Endothelial cell of umbilical vein (primary cell): Measurements from ENCODE around the gene RAB40B. TPM values are rescaled to one million over a fixed set of nuclear protein-coding genes. Genes with fewer than 3 reads are reported as not detected.

Experiments
- BruUV-seq: library from RNA; stranded (reverse); fragments of 400-500 nt; replicated peaks from 2 replicates; lab custom pipeline; 2021; lab: Mats Ljungman, UMichigan
- CTCF ChIA-PET: fragments of 300-600, 350-600 bp; sonication (Branson Sonifier 250); formaldehyde crosslinking; loops from one replicate; lab custom pipeline; 2021; ENCODE audit warnings: antibody characterized with exemption, inconsistent platforms; lab: Charles Lee
- POLR2A ChIA-PET: fragments of 300-600, 350-600 bp; sonication (Branson Sonifier 250); formaldehyde crosslinking; loops from one replicate; lab custom pipeline; 2021; ENCODE audit warnings: antibody characterized with exemption, inconsistent platforms; lab: Charles Lee
- DNase-seq: peaks from one replicate; pipeline ENCODE4 v3.0.0-alpha.2; 2011; ENCODE audit warnings: low read depth, low spot score
- FAIRE-seq: peaks from 2 replicates; lab custom pipeline; 2011; peaks lifted over from hg19 to GRCh38; lab: Jason Lieb, UNC
- H2AFZ ChIP-seq: 2 replicates; pipeline ENCODE4 v1.6.0; 2012; ENCODE audit warnings: low read depth, low read length, control low read depth, inconsistent platforms
- H3K27ac ChIP-seq: 2 replicates; pipeline ENCODE4 v1.5.1; 2011; ENCODE audit warnings: low read depth, mild to moderate bottlenecking, control low read depth, low read length, moderate library complexity; ENCODE audit not compliant: insufficient read depth
- H3K27me3 ChIP-seq, 2 experiments: 2 replicates each; pipeline versions ENCODE4 v1.6.0 to v1.6.1; 2011; ENCODE audit warnings: low read length in 2 of 2, mixed read lengths in 1 of 2; ENCODE audit not compliant: control insufficient read depth in 2 of 2, insufficient read depth in 2 of 2
- H3K36me3 ChIP-seq, 2 experiments: 2 replicates in 1 of 2; 3 replicates in 1 of 2; pipeline ENCODE4 v1.5.1; 2011; ENCODE audit warnings: low read length in 2 of 2, mild to moderate bottlenecking in 1 of 2, moderate library complexity in 1 of 2; ENCODE audit not compliant: control insufficient read depth in 2 of 2, insufficient read depth in 2 of 2; ENCODE audit errors: extremely low read depth in 1 of 2
- H3K4me1 ChIP-seq: 3 replicates; pipeline ENCODE4 v1.5.1; 2011; ENCODE audit warnings: mild to moderate bottlenecking, low read length; ENCODE audit not compliant: control insufficient read depth, insufficient read depth; ENCODE audit errors: extremely low read depth
- H3K4me2 ChIP-seq: 2 replicates; pipeline ENCODE4 v1.6.1; 2011; ENCODE audit warnings: low read length, control low read depth, mixed read lengths; ENCODE audit not compliant: insufficient read depth
- H3K4me3 ChIP-seq, 3 experiments: fragments of 200-600 bp in 1 of 3; sonication (generic), shearing (Covaris generic) in 1 of 3; replicated peaks in 1 of 3; 2 replicates each; pipeline ENCODE4 v1.5.1; 2011 to 2016; ENCODE audit warnings: control low read depth in 3 of 3, low read length in 3 of 3, mild to moderate bottlenecking in 2 of 3, inconsistent platforms in 1 of 3, low read depth in 1 of 3, moderate library complexity in 1 of 3; ENCODE audit not compliant: insufficient read depth in 1 of 3
- H3K79me2 ChIP-seq: 2 replicates; pipeline ENCODE4 v1.6.0; 2012; ENCODE audit warnings: low read length, inconsistent platforms; ENCODE audit not compliant: control insufficient read depth, insufficient read depth
- H3K9ac ChIP-seq: replicated peaks from 2 replicates; pipeline ENCODE3; 2011; ENCODE audit warnings: low read length, control low read depth; ENCODE audit not compliant: insufficient read depth; ENCODE audit errors: extremely low read depth
- H3K9me1 ChIP-seq: replicated peaks from 3 replicates; pipeline ENCODE4 v1.6.0; 2011; ENCODE audit warnings: mild to moderate bottlenecking, low read length; ENCODE audit not compliant: control insufficient read depth, insufficient read depth; ENCODE audit errors: extremely low read depth
- H3K9me3 ChIP-seq: replicated peaks from 2 replicates; pipeline ENCODE4 v1.5.1; 2012; ENCODE audit warnings: low read length, inconsistent platforms; ENCODE audit not compliant: control insufficient read depth, insufficient read depth
- H4K20me1 ChIP-seq: replicated peaks from 2 replicates; pipeline ENCODE3; 2011; ENCODE audit warnings: mild to moderate bottlenecking, low read length; ENCODE audit not compliant: control insufficient read depth, insufficient read depth; ENCODE audit errors: extremely low read depth
- EZH2 ChIP-seq: IDR thresholded peaks from 2 replicates; pipeline ENCODE4 v1.6.1; 2012; ENCODE audit warnings: borderline replicate concordance, low read depth, mild to moderate bottlenecking, moderate library complexity, low read length, inconsistent platforms; ENCODE audit not compliant: severe bottlenecking
- FOS ChIP-seq: IDR thresholded peaks from 2 replicates; pipeline ENCODE4 v1.6.1; 2011; ENCODE audit warnings: mild to moderate bottlenecking, low read length, moderate library complexity, borderline replicate concordance; ENCODE audit not compliant: insufficient read depth
- GATA2 ChIP-seq: IDR thresholded peaks from 2 replicates; pipeline ENCODE4 v1.7.0; 2011; ENCODE audit warnings: low read depth, mild to moderate bottlenecking, moderate library complexity, mixed read lengths, low read length; ENCODE audit not compliant: insufficient read length, insufficient read depth
- JUN ChIP-seq: IDR thresholded peaks from 2 replicates; pipeline ENCODE4 v1.6.1; 2011; ENCODE audit warnings: borderline replicate concordance, low read depth; ENCODE audit not compliant: insufficient read length, insufficient read depth
- MYC ChIP-seq: IDR thresholded peaks from one replicate; pipeline ENCODE4 v1.6.1; 2011; ENCODE audit warnings: mild to moderate bottlenecking, low read depth, low read length
- POLR2A ChIP-seq: IDR thresholded peaks from 2 replicates; pipeline ENCODE4 v1.6.1; 2012; ENCODE audit warnings: low read depth, mild to moderate bottlenecking, control low read depth, low read length
- POLR2AphosphoS5 ChIP-seq: IDR thresholded peaks from 2 replicates; pipeline ENCODE4 v1.6.1; 2012; ENCODE audit warnings: low read depth, mild to moderate bottlenecking, control low read depth, low read length, moderate library complexity; ENCODE audit not compliant: insufficient read depth
- dilution Hi-C: fragments of 300-500 bp; cut with MboI; formaldehyde crosslinking; loops from one replicate; pipeline ENCODE4 v1.15.0; 2019; ENCODE audit warnings: low sequenced_read_pairs; ENCODE audit not compliant: extremely low pct_ligation_motif_present
- intact Hi-C: fragments of 100-400 bp; cut with micrococcal nuclease; formaldehyde crosslinking; loops from one replicate; pipeline ENCODE4 v1.10.0; 2022
- polyA plus RNA-seq, 4 experiments: library from polyadenylated mRNA; depleted of rRNA in 3 of 4; stranded (reverse) in 3 of 4; unstranded in 1 of 4; fragments of >200 nt; gene quantifications; 2 replicates each; pipeline versions ENCODE4 v1.2.1 to v1.2.3, GENCODE V29; 2011 to 2012; ENCODE audit warnings: missing spikeins in 1 of 4
- total RNA-seq: library from RNA; stranded (reverse); gene quantifications from 2 replicates; pipeline ENCODE4 v1.2.3, GENCODE V29; 2021
- TF ChIP-seq, protein P1 (sequence below): IDR thresholded peaks from 2 replicates; pipeline ENCODE4 v1.6.1; 2011; ENCODE audit not compliant: insufficient read depth, insufficient read length
- TF ChIP-seq, protein P2 (sequence below), 2 donors: IDR thresholded peaks; 1 replicate in 1 of 2; 2 replicates in 1 of 2; pipeline ENCODE4 v1.5.1; 2011; ENCODE audit warnings: low read length in 2 of 2, mild to moderate bottlenecking in 2 of 2, moderate library complexity in 2 of 2, control low read depth in 1 of 2, inconsistent platforms in 1 of 2, low read depth in 1 of 2; ENCODE audit not compliant: insufficient read depth in 1 of 2; ENCODE audit errors: extremely low read depth in 1 of 2

The RAB40B gene
- total and polyA plus RNA-seq, 2 donors (not counting 3 experiments of a cell fraction or from before 2014, with no cell fraction given) = 5.5 to 9.3 TPM

DNA sequence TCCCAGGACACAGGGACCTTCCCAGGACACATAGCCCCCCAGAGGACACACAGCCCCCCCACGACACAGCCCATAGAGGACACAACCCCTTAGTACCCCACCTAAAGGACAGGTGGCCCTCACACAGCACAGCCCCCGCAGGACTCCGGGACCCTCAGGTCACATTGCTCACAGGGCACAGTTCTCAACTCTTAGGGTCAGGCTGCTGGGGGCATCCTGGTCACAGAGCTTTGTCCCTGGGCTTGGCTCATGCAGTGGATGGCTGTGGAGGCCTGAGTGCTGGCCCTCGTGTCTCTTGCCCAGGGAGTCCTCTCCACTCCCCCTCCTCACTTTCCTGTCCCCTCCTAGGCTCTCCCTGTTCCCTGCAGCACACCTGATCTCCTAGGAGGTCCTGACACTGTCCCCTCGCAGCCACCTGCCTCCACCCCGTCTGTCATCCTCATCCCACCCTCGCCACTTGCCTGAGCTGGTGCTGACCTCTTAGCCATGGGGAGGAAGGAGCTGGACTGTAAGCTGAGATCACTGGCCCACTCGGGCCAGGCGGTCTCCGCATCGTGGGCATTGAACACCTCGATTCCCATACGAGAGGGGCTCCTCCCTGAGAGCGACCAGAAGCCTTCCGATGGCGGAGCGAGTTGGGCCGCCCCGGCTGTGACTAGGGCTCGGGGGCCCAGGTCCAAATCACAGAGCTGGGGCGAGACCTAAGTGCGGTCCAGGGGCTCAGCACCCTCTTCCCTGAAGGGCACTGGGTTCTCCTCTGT is 48.8 kb downstream of the RAB40B start:
- no TSS peak for BruUV-seq
- dilution Hi-C loops = no loop called here
- H3K27me3 ChIP-seq = no peaks in the 10 kb centered on the region
- no peaks in the 10 kb centered on the region for H3K36me3 ChIP-seq
- peaks cover 6% of the 10 kb centered on the region for H3K4me1 ChIP-seq
- intact Hi-C loops = no loop called here
- peaks cover 2% of the 10 kb centered on the region for H4K20me1 ChIP-seq
- no peak overlapping the region for H3K4me3 ChIP-seq
- H3K79me2 ChIP-seq = peaks cover 32% of the 10 kb centered on the region
- ChIA-PET CTCF (no interaction called here), POLR2A (no interaction called here)
- no peak overlapping the region for H3K27ac ChIP-seq
- no peak overlapping the region for H2AFZ ChIP-seq
- TF ChIP-seq EZH2 (no peak), POLR2A (no peak), FOS (no peak), POLR2AphosphoS5 (no peak), JUN (no peak), MYC (no peak), GATA2 (no peak)
- TF ChIP-seq, protein P1, sequence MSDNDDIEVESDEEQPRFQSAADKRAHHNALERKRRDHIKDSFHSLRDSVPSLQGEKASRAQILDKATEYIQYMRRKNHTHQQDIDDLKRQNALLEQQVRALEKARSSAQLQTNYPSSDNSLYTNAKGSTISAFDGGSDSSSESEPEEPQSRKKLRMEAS = no peak
- TF ChIP-seq, protein P2, sequence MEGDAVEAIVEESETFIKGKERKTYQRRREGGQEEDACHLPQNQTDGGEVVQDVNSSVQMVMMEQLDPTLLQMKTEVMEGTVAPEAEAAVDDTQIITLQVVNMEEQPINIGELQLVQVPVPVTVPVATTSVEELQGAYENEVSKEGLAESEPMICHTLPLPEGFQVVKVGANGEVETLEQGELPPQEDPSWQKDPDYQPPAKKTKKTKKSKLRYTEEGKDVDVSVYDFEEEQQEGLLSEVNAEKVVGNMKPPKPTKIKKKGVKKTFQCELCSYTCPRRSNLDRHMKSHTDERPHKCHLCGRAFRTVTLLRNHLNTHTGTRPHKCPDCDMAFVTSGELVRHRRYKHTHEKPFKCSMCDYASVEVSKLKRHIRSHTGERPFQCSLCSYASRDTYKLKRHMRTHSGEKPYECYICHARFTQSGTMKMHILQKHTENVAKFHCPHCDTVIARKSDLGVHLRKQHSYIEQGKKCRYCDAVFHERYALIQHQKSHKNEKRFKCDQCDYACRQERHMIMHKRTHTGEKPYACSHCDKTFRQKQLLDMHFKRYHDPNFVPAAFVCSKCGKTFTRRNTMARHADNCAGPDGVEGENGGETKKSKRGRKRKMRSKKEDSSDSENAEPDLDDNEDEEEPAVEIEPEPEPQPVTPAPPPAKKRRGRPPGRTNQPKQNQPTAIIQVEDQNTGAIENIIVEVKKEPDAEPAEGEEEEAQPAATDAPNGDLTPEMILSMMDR (IDR thresholded peaks at IDR 0.05; ENCODE audit: extremely low read depth in 1 of 2, insufficient read depth in 1 of 2, low read depth in 1 of 2, low read length in 2 of 2) = no peak
- H3K9ac ChIP-seq = no peak overlapping the region
- H3K9me1 ChIP-seq = no peaks in the 10 kb centered on the region
- H3K9me3 ChIP-seq = no peaks in the 10 kb centered on the region
- no peak for DNase-seq
- no peak for FAIRE-seq
- no peak overlapping the region for H3K4me2 ChIP-seq
